ENCODE measurements around the gene GNAQ. TPM values are rescaled to one million over a fixed set of nuclear protein-coding genes. Genes with fewer than 3 reads are reported as not detected.

GNAQ gene
- total RNA-seq, 1 experiment from 2014 or later = 48.6 TPM

GRCh38 chr9:77847059-77847499 is 184.5 kb downstream of the GNAQ start:
- Histone ChIP-seq H3K4ac (ENCODE audit: low read depth, low read length) (no peak overlapping the region), H3K14ac (ENCODE audit: insufficient read depth, low read length) (no peak overlapping the region)

More at GRCh38 chr9:77847059-77847499, 184.5 kb downstream of the GNAQ start:
- H3K27me3 Mint-ChIP-seq (ENCODE audit: low read depth) = no peaks in the 10 kb centered on the region
- no peak overlapping the region for H3K27ac ChIP-seq (ENCODE audit: insufficient read length, low read depth, low read length)
- no peaks in the 10 kb centered on the region for H3K4me1 ChIP-seq (ENCODE audit: insufficient read depth, low read length)
- H2AFZ ChIP-seq (ENCODE audit: low read length) = no peak overlapping the region
- H3T11ph ChIP-seq (ENCODE audit: low read length) = no peak overlapping the region
- no peak overlapping the region for H2BK120ac ChIP-seq (ENCODE audit: low read depth, low read length, poor library complexity, severe bottlenecking)
- no peaks in the 10 kb centered on the region for H3K9me3 ChIP-seq (ENCODE audit: control insufficient read depth, low read depth, low read length)
- no peaks in the 10 kb centered on the region; a peak in 1 of 7 replicates for H3K36me3 Mint-ChIP-seq (ENCODE audit: insufficient read depth in 1 of 3, low read depth in 3 of 3)
- no peak overlapping the region for H2BK5ac ChIP-seq (ENCODE audit: insufficient read length, low read length)
- peaks cover 4% of the 10 kb centered on the region for H3K79me1 ChIP-seq (ENCODE audit: insufficient read depth, low read depth, low read length, poor library complexity, severe bottlenecking)
- no peak overlapping the region for H4K5ac ChIP-seq (ENCODE audit: insufficient read length, low read depth, low read length)
- 0 out of 7 replicates have a peak overlapping the region, but pooled peaks of 1 of the 3 experiments have one; percentile 5 for H3K27ac Mint-ChIP-seq
- WGBS (ENCODE audit: extremely low coverage, insufficient read length, low lambda C conversion rate) = no CpG with 5 or more reads among the region's 8 CpGs
- H2BK20ac ChIP-seq (ENCODE audit: low read depth, low read length, poor library complexity, severe bottlenecking) = no peak overlapping the region
- H3K23ac ChIP-seq (ENCODE audit: insufficient read length, low read depth, low read length) = peak overlapping the region; percentile 29
- no peak overlapping the region for H3K18ac ChIP-seq (ENCODE audit: insufficient read length, low read depth, low read length)
- H2BK12ac ChIP-seq (ENCODE audit: insufficient read length, low read depth, low read length) = no peak overlapping the region
- no peaks in the 10 kb centered on the region for H4K20me1 ChIP-seq (ENCODE audit: control insufficient read depth, insufficient read depth, insufficient read length)
- TF ChIP-seq CTCF (conservative IDR thresholded peaks at IDR 0.05) = no peak
- H2BK15ac ChIP-seq (ENCODE audit: low read depth, low read length) = no peak overlapping the region
- H4K91ac ChIP-seq (ENCODE audit: insufficient read length, low read depth, low read length) = no peak overlapping the region
- no peaks in the 10 kb centered on the region for H3K79me2 ChIP-seq (ENCODE audit: insufficient read depth, low read length)
- H3K4me3 Mint-ChIP-seq = no peak overlapping the region
- no peak overlapping the region for H2AK5ac ChIP-seq (ENCODE audit: insufficient read length, low read length)
- H4K8ac ChIP-seq (replicated peaks; ENCODE audit: insufficient read length, low read depth, low read length) = no peak overlapping the region
- peaks cover 13 to 24% of the 10 kb centered on the region in 2 experiments for H3K4me1 Mint-ChIP-seq
- no peak for DNase-seq
- H3K9ac ChIP-seq (ENCODE audit: extremely low read depth, insufficient read length, low read length) = no peak overlapping the region
- no peak overlapping the region for H3K56ac ChIP-seq (ENCODE audit: insufficient read length, low read depth, low read length)
- H3K27me3 ChIP-seq (ENCODE audit: insufficient read depth, low read length) = no peaks in the 10 kb centered on the region
- H3K9me3 Mint-ChIP-seq = no peaks in the 10 kb centered on the region
- no peak overlapping the region for H3K4me2 ChIP-seq (ENCODE audit: insufficient read depth, insufficient read length, low read length)
- no peaks in the 10 kb centered on the region for H3K23me2 ChIP-seq (ENCODE audit: insufficient read length, low read depth, low read length, poor library complexity, severe bottlenecking)
